TTC549 (cell line): ENCODE measurements around the gene VIPR2.

Source experiments
- FAIRE-seq: peaks from 2 replicates; lab custom pipeline; 2012; peaks lifted over from hg19 to GRCh38; lab: Jason Lieb, UNC

VIPR2 gene

GRCh38 chr7:159158125-159158887 lies 13.6 kb upstream of the VIPR2 start:
- FAIRE-seq, result no peak

- no peak for FAIRE-seq
Measured at GRCh38 chr7:159157714-159158113, 13.0 kb upstream of the VIPR2 start.

- no peak for FAIRE-seq
Measured at GRCh38 chr7:159156436-159157245, 12.0 kb upstream of the VIPR2 start.

GRCh38 chr7:159155410-159155809 lies 10.7 kb upstream of the VIPR2 start:
- FAIRE-seq, result no peak

DNA sequence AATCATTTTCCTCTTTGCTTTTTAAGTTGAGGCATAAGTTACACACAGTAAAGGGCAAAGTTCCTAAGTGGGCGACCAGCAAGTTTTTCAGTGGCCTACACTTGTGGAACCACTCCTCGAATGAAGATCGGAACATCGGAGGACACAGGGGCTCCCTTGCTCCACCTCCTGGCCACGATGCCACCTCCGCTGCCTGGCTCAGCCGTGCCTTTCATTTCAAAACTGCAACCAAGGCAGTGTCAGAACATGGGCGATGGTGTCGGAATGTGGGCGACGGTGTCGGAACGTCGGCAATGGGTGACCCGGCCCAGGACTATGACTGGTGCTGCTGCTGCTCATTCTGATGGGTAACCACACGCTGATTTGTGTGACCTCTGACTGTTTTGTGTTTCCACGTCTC lies 9.6 kb upstream of the VIPR2 start:
- FAIRE-seq, result no peak

DNA sequence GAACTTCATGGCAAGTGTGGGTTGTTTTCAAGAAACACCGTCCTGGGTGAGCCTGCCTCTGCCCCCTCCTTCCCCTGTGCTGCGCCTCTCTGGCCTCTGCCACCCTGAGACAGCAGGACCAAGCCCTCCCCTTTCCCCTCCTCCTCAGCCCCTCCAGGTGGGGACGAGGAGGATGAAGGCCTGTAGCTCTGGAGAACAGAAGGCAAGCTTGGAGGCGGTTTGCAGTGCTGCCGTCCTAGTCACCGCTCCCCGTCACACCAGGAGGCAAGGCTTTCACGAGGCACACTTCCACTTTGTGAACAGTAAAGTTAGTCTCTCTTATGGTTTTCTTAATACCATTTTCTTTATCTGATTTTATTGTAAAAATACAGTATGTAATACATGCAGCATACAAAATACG lies 8.8 kb upstream of the VIPR2 start:
- no peak for FAIRE-seq

DNA sequence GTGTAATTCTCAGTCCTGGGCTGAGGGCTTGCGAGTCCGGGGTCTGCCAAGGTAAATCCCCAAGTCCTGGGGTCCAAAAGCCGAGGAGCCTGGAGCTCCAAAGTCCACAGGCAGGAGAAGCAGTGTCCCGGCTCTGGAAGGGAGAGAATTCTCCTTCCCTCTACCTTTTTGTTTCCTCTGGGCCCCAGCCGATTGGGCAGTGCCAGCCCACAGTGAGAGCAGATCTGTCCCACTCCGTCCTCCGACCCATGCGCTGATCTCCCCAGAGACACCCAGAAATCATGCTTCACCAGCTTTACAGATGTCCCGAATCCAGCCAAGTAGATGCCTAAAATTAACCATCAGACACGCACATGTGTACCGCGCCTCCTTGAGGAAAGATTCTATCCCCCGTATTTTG lies 8.1 kb upstream of the VIPR2 start:
- no peak for FAIRE-seq

- FAIRE-seq, result no peak
Measured at GRCh38 chr7:159151231-159151630, 6.6 kb upstream of the VIPR2 start.

- FAIRE-seq, result no peak
Measured at GRCh38 chr7:159149488-159149887, 4.8 kb upstream of the VIPR2 start.

- no peak for FAIRE-seq
Measured at GRCh38 chr7:159148430-159149395, 4.0 kb upstream of the VIPR2 start.

GRCh38 chr7:159147687-159148086 lies 3.0 kb upstream of the VIPR2 start:
- no peak for FAIRE-seq

DNA sequence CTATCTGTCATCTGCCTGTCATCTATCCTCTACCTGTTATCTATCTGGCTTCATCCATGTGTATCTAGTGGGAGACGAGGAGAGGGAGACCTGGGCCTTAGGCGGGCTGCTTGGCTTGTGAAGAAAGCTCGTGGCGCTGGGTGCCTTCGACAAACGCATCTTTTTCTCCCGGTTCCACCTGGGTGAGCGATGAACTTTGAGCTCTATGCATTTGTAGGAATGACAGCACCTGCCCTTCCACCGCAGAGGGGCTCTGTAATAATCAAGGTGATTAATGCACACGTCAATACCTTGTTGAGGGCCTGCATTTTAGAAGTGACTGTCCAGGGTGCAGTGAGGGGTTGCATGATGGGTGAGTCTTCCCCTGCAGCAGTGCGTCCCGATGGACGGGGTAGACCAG lies 2.6 kb upstream of the VIPR2 start:
- no peak for FAIRE-seq

- FAIRE-seq, result no peak
Measured at GRCh38 chr7:159146084-159146858, 1.6 kb upstream of the VIPR2 start.

- no peak for FAIRE-seq
Measured at GRCh38 chr7:159145490-159145855, 806 bp upstream of the VIPR2 start.

GRCh38 chr7:159143780-159144757 lies 598 bp downstream of the VIPR2 start:
- FAIRE-seq, result no peak

GRCh38 chr7:159142730-159143129 lies 1.9 kb downstream of the VIPR2 start:
- FAIRE-seq, result no peak

DNA sequence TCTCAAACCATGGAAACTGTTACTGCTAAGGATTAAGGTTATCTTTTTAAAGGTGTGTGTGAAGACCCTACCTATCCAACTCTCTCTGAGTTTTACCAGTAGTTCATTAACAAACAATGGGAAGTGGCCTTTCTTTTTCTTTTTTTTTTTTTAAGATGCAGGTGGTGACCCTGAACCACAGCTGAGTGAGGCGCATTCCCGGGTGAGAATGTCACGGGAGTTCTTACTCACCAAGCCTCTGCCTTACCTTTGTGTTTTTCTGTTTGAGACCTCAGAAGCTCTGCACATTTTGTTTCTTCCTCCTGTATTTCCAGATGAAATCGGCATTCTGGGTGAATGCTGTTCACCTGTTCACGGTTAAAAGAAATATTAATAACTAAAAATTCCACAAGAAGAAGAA lies 2.5 kb downstream of the VIPR2 start:
- FAIRE-seq, result no peak

DNA sequence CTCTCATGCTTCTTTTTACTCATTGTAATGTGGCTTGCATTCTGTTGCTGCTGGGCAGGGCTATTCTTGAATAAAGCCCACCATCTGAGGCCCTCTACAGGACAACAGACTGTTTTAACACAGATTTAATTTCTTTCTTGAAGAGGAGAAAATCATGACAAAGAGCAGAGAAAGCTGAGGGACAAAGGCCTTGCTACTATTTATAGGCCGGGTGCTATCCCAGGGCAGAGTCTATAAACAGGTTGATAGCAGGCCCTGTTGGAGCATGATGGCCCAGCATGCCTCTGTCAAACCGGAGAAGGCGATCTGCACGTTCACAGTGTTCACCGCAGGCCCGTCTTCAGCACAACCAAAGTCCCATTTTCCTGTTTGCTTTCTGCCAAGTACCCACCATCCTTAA lies 3.0 kb downstream of the VIPR2 start:
- FAIRE-seq, result no peak

- FAIRE-seq, result no peak
Measured at GRCh38 chr7:159141167-159141566, 3.5 kb downstream of the VIPR2 start.

DNA sequence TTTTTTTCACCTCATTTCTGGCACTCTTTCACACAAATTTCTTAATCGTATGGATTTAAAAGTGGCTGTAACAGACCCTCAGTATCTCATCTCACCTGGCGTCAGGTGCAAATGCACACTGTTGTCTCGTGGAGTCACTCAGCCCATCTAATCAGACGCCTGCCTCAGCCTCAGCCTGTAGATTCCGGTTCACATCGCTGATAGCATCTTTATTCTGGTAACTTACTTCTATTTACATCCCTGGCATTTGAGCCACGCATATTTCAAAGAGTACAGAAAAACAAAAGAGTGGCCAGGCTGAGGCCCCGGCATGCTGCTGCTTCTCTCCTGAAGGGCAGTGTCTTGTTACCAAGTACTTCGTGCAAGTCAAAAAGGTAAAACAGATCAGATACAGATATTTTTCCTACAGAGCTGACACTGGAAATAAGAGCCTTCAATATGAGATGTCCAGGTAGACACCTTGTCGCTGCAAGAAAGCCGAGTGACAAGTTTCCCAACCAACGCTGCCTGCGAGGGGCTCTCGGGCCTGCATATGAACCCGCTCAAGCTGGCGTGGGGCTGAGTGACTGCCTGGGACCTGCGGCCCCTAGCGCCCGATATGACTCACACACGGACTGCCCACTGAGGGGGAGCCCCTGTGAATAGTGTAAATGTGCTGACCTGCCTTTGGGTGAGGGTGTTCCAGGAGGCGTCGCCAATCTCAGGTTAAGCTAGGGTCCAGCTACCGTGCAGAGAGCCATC lies 4.3 kb downstream of the VIPR2 start:
- FAIRE-seq, result no peak
